IMR-90 (cell line): ENCODE results near the gene RNF181. TPM values are rescaled to one million over a fixed set of nuclear protein-coding genes. Genes with fewer than 3 reads are reported as not detected.

Source experiments
- ATAC-seq: fragments of 200-7000 bp; cut with Tn5 transposase; 2 replicates; pipeline ENCODE4 v1.9.1; 2020; ENCODE audit warnings: low read depth, mild to moderate bottlenecking, moderate library complexity
- BruUV-seq: library from RNA; stranded (reverse); fragments of 400-500 nt; replicated peaks from 2 replicates; lab custom pipeline; 2021; lab: Mats Ljungman, UMichigan
- CTCF ChIA-PET: fragments of 300-600 bp; formaldehyde crosslinking; extraction: SDS; loops from one replicate; lab custom pipeline; 2021; ENCODE audit warnings: antibody characterized with exemption; lab: Yijun Ruan, JAX
- POLR2A ChIA-PET: fragments of 300-600 bp; sonication (Branson Sonifier 250); formaldehyde crosslinking; loops from one replicate; lab custom pipeline; 2022; ENCODE audit warnings: antibody characterized with exemption; ENCODE audit not compliant: unreplicated experiment; lab: Charles Lee
- DNase-seq: peaks from one replicate; pipeline ENCODE4 v3.0.0; 2013
- H2AFZ ChIP-seq: replicated peaks from 2 replicates; pipeline ENCODE3; 2013; ENCODE audit warnings: low read length, mild to moderate bottlenecking; ENCODE audit not compliant: poor library complexity
- H2AK5ac ChIP-seq: 2 replicates; pipeline ENCODE4 v1.6.1; 2013; ENCODE audit warnings: low read depth, low read length, inconsistent platforms
- H2AK9ac ChIP-seq: replicated peaks from 2 replicates; pipeline ENCODE3; 2013; ENCODE audit warnings: mild to moderate bottlenecking, low read depth, low read length, moderate library complexity; ENCODE audit not compliant: poor library complexity
- H2BK120ac ChIP-seq: 2 replicates; pipeline ENCODE4 v1.6.1; 2013; ENCODE audit warnings: low read depth, low read length, inconsistent platforms
- H2BK15ac ChIP-seq: 3 replicates; pipeline ENCODE4 v1.6.1; 2013; ENCODE audit warnings: low read depth, low read length, inconsistent platforms
- H2BK20ac ChIP-seq: 2 replicates; pipeline ENCODE4 v1.6.1; 2013; ENCODE audit warnings: low read depth, mild to moderate bottlenecking, inconsistent platforms, low read length, moderate library complexity
- H2BK5ac ChIP-seq: 2 replicates; pipeline ENCODE4 v1.6.1; 2013; ENCODE audit warnings: mild to moderate bottlenecking, low read depth, low read length, inconsistent platforms; ENCODE audit not compliant: poor library complexity, severe bottlenecking
- H3K14ac ChIP-seq: replicated peaks from 2 replicates; pipeline ENCODE4 v1.6.1; 2013; ENCODE audit warnings: low read depth, low read length, inconsistent platforms
- H3K18ac ChIP-seq: 2 replicates; pipeline ENCODE4 v1.6.1; 2013; ENCODE audit warnings: low read depth, low read length, control low read depth
- H3K23ac ChIP-seq: 2 replicates; pipeline ENCODE4 v1.6.1; 2013; ENCODE audit warnings: low read depth, low read length, inconsistent platforms
- H3K27ac ChIP-seq: 2 replicates; pipeline ENCODE4 v1.5.1; 2013; ENCODE audit warnings: mild to moderate bottlenecking, control low read depth, low read length; ENCODE audit not compliant: insufficient read depth
- H3K27me3 ChIP-seq: 2 replicates; pipeline ENCODE4 v1.6.1; 2013; ENCODE audit warnings: low read length; ENCODE audit not compliant: control insufficient read depth, insufficient read depth
- H3K36me3 ChIP-seq: 2 replicates; pipeline ENCODE4 v1.6.1; 2013; ENCODE audit warnings: low read length, mixed read lengths; ENCODE audit not compliant: control insufficient read depth, insufficient read depth
- H3K4ac ChIP-seq: 2 replicates; pipeline ENCODE4 v1.6.1; 2013; ENCODE audit warnings: low read depth, low read length, inconsistent platforms
- H3K4me1 ChIP-seq: 2 replicates; pipeline ENCODE4 v1.6.1; 2013; ENCODE audit warnings: low read length, mixed read lengths; ENCODE audit not compliant: control insufficient read depth, insufficient read depth
- H3K4me2 ChIP-seq: 2 replicates; pipeline ENCODE4 v1.6.1; 2013; ENCODE audit warnings: low read depth, mild to moderate bottlenecking, control low read depth, low read length, moderate library complexity
- H3K4me3 ChIP-seq: 2 replicates; pipeline ENCODE4 v1.5.1; 2013; ENCODE audit warnings: low read depth, mild to moderate bottlenecking, control low read depth, low read length, moderate library complexity; ENCODE audit not compliant: insufficient read depth
- H3K56ac ChIP-seq: 2 replicates; pipeline ENCODE4 v1.6.1; 2013; ENCODE audit warnings: low read length, inconsistent platforms; ENCODE audit not compliant: insufficient read depth; ENCODE audit errors: extremely low read depth
- H3K79me1 ChIP-seq, 2 experiments: 2 replicates each; pipeline ENCODE4 v1.6.1; 2013; ENCODE audit warnings: low read length in 2 of 2, inconsistent platforms in 1 of 2, low read depth in 1 of 2
- H3K9ac ChIP-seq: 2 replicates; pipeline ENCODE4 v1.6.1; 2013; ENCODE audit warnings: low read depth, low read length, control low read depth
- H3K9me1 ChIP-seq: 2 replicates; pipeline ENCODE4 v1.6.1; 2013; ENCODE audit warnings: low read length, inconsistent platforms; ENCODE audit not compliant: insufficient read depth
- H3K9me3 ChIP-seq: 2 replicates; pipeline ENCODE4 v1.6.1; 2013; ENCODE audit warnings: low read length; ENCODE audit not compliant: control insufficient read depth, insufficient read depth
- H4K20me1 ChIP-seq: 2 replicates; pipeline ENCODE4 v1.6.1; 2013; ENCODE audit warnings: low read length, inconsistent platforms; ENCODE audit not compliant: insufficient read depth
- H4K5ac ChIP-seq: 2 replicates; pipeline ENCODE4 v1.6.1; 2013; ENCODE audit warnings: mild to moderate bottlenecking, low read depth, low read length, control low read depth
- H4K8ac ChIP-seq, 2 experiments: 2 replicates each; pipeline ENCODE4 v1.6.1; 2013; ENCODE audit warnings: low read depth in 2 of 2, low read length in 2 of 2, control low read depth in 1 of 2, inconsistent platforms in 1 of 2
- H4K91ac ChIP-seq: 2 replicates; pipeline ENCODE4 v1.6.1; 2013; ENCODE audit warnings: low read depth, low read length, inconsistent platforms; ENCODE audit not compliant: insufficient read depth
- BHLHE40 ChIP-seq: fragments of 150-350 bp; IDR thresholded peaks from 2 replicates; pipeline ENCODE4 v1.6.1; 2016; ENCODE audit warnings: mild to moderate bottlenecking, low read depth, low read length
- CEBPB ChIP-seq: IDR thresholded peaks from 2 replicates; pipeline ENCODE4 v1.6.1; 2012; ENCODE audit warnings: low read depth, low read length, improper control_type of control experiment
- CHD1 ChIP-seq: IDR thresholded peaks from 2 replicates; pipeline ENCODE4 v1.6.1; 2012; ENCODE audit warnings: low read depth, low read length, improper control_type of control experiment
- CTCF ChIP-seq: conservative IDR thresholded peaks from 2 replicates; pipeline ENCODE4 v1.5.1; 2012; ENCODE audit warnings: mild to moderate bottlenecking, low read depth, low read length, improper control_type of control experiment
- ELK1 ChIP-seq: fragments of 150-350 bp; IDR thresholded peaks from 2 replicates; pipeline ENCODE4 v1.6.1; 2016; ENCODE audit warnings: low read depth, mild to moderate bottlenecking, low read length, moderate library complexity, borderline replicate concordance
- MAFK ChIP-seq: IDR thresholded peaks from 2 replicates; pipeline ENCODE4 v1.6.1; 2012; ENCODE audit warnings: low read depth, low read length, improper control_type of control experiment
- MAZ ChIP-seq: IDR thresholded peaks from 2 replicates; pipeline ENCODE4 v1.6.1; 2012; ENCODE audit warnings: low read depth, mild to moderate bottlenecking, low read length, improper control_type of control experiment, moderate library complexity, borderline replicate concordance
- MXI1 ChIP-seq: IDR thresholded peaks from 2 replicates; pipeline ENCODE4 v1.6.1; 2012; ENCODE audit warnings: low read depth, mild to moderate bottlenecking, low read length, moderate library complexity, borderline replicate concordance
- POLR2A ChIP-seq: IDR thresholded peaks from 2 replicates; pipeline ENCODE4 v1.6.1; 2012; ENCODE audit warnings: mild to moderate bottlenecking, low read depth, low read length
- RAD21 ChIP-seq: IDR thresholded peaks from 2 replicates; pipeline ENCODE4 v1.6.1; 2012; ENCODE audit warnings: low read length, improper control_type of control experiment
- RCOR1 ChIP-seq: IDR thresholded peaks from 2 replicates; pipeline ENCODE4 v1.6.1; 2012; ENCODE audit warnings: mild to moderate bottlenecking, low read length, improper control_type of control experiment; ENCODE audit not compliant: insufficient replicate concordance
- RFX5 ChIP-seq: IDR thresholded peaks from 2 replicates; pipeline ENCODE4 v1.8.0; 2012; ENCODE audit warnings: low read depth, mild to moderate bottlenecking, low read length, moderate library complexity
- SMC3 ChIP-seq: fragments of 150-350 bp; IDR thresholded peaks from 2 replicates; pipeline ENCODE4 v1.6.1; 2016; ENCODE audit warnings: low read depth, mild to moderate bottlenecking, antibody characterized with exemption, low read length, moderate library complexity
- USF2 ChIP-seq: fragments of 150-350 bp; IDR thresholded peaks from 2 replicates; pipeline ENCODE4 v1.6.1; 2017; ENCODE audit warnings: mild to moderate bottlenecking, antibody characterized with exemption, low read length, low read depth
- WGBS, 2 experiments: methylation state at CpG; one replicate each; pipeline versions ENCODE4 v1.1.5 to v1.1.7; 2013; ENCODE audit warnings: missing lambda C conversion rate in 2 of 2; ENCODE audit not compliant: insufficient read length in 1 of 2; ENCODE audit errors: extremely low coverage in 2 of 2; 5-methylcytosine and 5-hydroxymethylcytosine counted together
- dilution Hi-C: fragments of 300-500 bp; cut with HindIII; formaldehyde crosslinking; loops from one replicate; pipeline ENCODE4 v1.14.3; 2018; ENCODE audit warnings: low sequenced_read_pairs; ENCODE audit not compliant: unreplicated experiment
- in situ Hi-C: fragments of 300-500 bp; cut with MboI; formaldehyde crosslinking; loops from 3 replicates; pipeline ENCODE4 v1.14.3; 2019; ENCODE audit warnings: low sequenced_read_pairs, inconsistent platforms, mixed read lengths
- intact Hi-C: fragments of 100-400 bp; cut with micrococcal nuclease; formaldehyde crosslinking; loops from 2 replicates; pipeline ENCODE4 v1.10.0; 2022
- polyA plus RNA-seq, 3 experiments: library from polyadenylated mRNA; depleted of rRNA; stranded (reverse); fragments of >200 nt; gene quantifications; 2 replicates each; pipeline ENCODE4 v1.2.3, GENCODE V29; 2012; ENCODE audit warnings: low replicate concordance in 1 of 3
- total RNA-seq: library from RNA; depleted of rRNA; stranded (reverse); fragments of >200 nt; gene quantifications from 2 replicates; pipeline ENCODE4 v1.2.3, GENCODE V29; 2012

RNF181 gene
- total and polyA plus RNA-seq, 2 of the 4 experiments (the other 2 are of a cell fraction) = 438 to 498 TPM

DNA sequence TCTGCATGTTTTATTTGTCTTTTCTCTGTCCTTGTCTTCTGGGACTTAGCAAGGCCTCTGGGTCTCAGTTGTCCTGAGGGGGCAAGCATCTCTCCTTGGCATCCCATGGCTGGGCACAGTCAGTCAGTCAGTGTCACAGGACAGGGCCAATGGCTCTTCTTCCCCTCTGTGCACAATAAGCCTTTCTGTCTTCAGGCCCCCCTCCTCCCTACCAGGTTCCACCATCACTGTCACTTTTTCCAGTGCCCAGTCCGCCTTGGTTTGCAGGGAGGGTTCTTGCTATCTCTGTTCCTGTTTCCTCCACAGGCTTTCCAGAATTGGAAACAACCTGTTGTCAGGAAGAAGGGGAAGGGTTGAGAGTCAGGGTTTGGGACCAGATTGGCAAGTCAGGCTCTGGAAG is 13.1 kb upstream of the RNF181 start:
- in situ Hi-C loops = no loop called here

More for the DNA sequence above, 13.1 kb upstream of the RNF181 start:
- H3K9ac ChIP-seq = no peak overlapping the region
- TF ChIP-seq MAZ (no peak), MAFK (no peak), BHLHE40 (no peak), RAD21 (no peak), MXI1 (no peak), POLR2A (no peak), ELK1 (no peak), RCOR1 (no peak), CTCF (no peak), CEBPB (no peak), USF2 (no peak), CHD1 (no peak), SMC3 (no peak), RFX5 (no peak)
- H3K4me2 ChIP-seq = no peak overlapping the region
- intact Hi-C loops = no loop called here
- ATAC-seq (no peak), DNase-seq (no peak)
- H2BK120ac ChIP-seq = no peak overlapping the region
- no peak overlapping the region for H3K14ac ChIP-seq
- no peaks in the 10 kb centered on the region for H3K27me3 ChIP-seq
- peaks cover 16% of the 10 kb centered on the region for H3K9me1 ChIP-seq
- H4K91ac ChIP-seq = no peak overlapping the region; the same call in 1 of the 2 replicates
- no peak overlapping the region for H3K23ac ChIP-seq
- H3K4ac ChIP-seq = no peak overlapping the region; the same call in 1 of the 2 replicates
- CTCF ChIA-PET = no interaction called here
- no peaks in the 10 kb centered on the region for H3K36me3 ChIP-seq
- no peak overlapping the region for H2AK9ac ChIP-seq
- H4K20me1 ChIP-seq = no peaks in the 10 kb centered on the region
- H2BK15ac ChIP-seq = no peak overlapping the region
- H3K56ac ChIP-seq = no peak overlapping the region
- no TSS peak for BruUV-seq
- no peak overlapping the region for H3K27ac ChIP-seq
- H4K8ac ChIP-seq = no peak overlapping the region
- dilution Hi-C loops = no loop called here
- no peak overlapping the region for H3K18ac ChIP-seq
- H2BK5ac ChIP-seq = no peak overlapping the region
- WGBS, 2 experiments = no CpG with 5 or more reads among the region's 1 CpG
- H3K9me3 ChIP-seq = no peaks in the 10 kb centered on the region
- POLR2A ChIA-PET = no interaction called here
- H2AK5ac ChIP-seq = no peak overlapping the region
- no peak overlapping the region for H3K4me3 ChIP-seq
- H2BK20ac ChIP-seq = no peak overlapping the region
- H3K79me1 ChIP-seq = peaks cover 0 to 24% of the 10 kb centered on the region in 2 experiments; a peak in 2 of 4 replicates
- H3K4me1 ChIP-seq = peaks cover 36% of the 10 kb centered on the region
- no peak overlapping the region for H4K5ac ChIP-seq
- no peak overlapping the region for H2AFZ ChIP-seq
